ENCODE measurements around the gene FADS3. TPM values are rescaled to one million over a fixed set of nuclear protein-coding genes. Genes with fewer than 3 reads are reported as not detected.

FADS3 gene
- polyA plus RNA-seq, 1 experiment, result 271 TPM

DNA sequence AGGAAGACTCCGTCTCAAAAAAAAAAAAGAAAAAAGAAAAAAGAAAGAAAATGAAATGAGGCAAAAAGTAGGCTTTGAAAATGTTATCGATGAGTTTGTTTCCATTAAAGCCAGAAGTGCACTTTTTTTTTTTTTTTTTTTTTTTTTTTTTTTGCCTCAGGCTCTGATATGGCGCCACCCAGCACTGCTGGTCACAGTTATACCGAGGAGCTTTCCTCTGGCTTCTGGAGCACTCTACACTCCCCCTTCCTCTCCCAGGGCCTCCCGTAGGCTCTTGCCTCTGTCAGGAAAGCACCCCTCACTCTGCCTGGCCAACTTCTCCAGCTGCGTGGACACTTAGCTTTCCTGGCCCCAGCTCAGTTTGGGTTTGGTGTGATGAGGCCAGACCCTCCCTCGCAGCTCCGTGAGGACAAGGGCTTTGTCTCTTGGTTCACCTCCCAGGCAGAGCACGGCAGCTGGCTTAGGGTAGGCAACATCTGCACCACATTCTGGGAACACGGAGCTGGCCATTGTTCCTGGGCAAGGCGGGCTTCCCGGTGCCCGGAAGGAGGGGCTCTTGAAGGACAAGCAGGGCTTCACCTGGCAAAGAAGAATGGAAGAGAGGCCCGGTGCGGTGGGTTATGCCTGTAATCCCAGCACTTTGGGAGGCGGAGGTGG is 46.3 kb downstream of the FADS3 start:
- CTCF ChIA-PET, result interaction anchor here (1.0 to 2.3 kb wide), 2 partner anchors 11 to 237 kb away, joined by 3 to 5 read pairs; no protein-coding TSS in a partner anchor
- TF ChIP-seq, protein P1, sequence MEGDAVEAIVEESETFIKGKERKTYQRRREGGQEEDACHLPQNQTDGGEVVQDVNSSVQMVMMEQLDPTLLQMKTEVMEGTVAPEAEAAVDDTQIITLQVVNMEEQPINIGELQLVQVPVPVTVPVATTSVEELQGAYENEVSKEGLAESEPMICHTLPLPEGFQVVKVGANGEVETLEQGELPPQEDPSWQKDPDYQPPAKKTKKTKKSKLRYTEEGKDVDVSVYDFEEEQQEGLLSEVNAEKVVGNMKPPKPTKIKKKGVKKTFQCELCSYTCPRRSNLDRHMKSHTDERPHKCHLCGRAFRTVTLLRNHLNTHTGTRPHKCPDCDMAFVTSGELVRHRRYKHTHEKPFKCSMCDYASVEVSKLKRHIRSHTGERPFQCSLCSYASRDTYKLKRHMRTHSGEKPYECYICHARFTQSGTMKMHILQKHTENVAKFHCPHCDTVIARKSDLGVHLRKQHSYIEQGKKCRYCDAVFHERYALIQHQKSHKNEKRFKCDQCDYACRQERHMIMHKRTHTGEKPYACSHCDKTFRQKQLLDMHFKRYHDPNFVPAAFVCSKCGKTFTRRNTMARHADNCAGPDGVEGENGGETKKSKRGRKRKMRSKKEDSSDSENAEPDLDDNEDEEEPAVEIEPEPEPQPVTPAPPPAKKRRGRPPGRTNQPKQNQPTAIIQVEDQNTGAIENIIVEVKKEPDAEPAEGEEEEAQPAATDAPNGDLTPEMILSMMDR (IDR thresholded peaks at IDR 0.05; ENCODE audit: insufficient read depth, low read depth, low read length), result no peak
- POLR2A ChIA-PET, result no interaction called here
- no peak for DNase-seq (ENCODE audit: low read depth)
- no peak overlapping the region for H3K4me3 ChIP-seq (ENCODE audit: low read depth, low read length)
- no peaks in the 10 kb centered on the region for H3K27me3 ChIP-seq (ENCODE audit: control insufficient read depth, insufficient read depth, low read length)
- H3K36me3 ChIP-seq (ENCODE audit: control insufficient read depth, insufficient read depth, low read length), result peaks cover 40% of the 10 kb centered on the region

DNA sequence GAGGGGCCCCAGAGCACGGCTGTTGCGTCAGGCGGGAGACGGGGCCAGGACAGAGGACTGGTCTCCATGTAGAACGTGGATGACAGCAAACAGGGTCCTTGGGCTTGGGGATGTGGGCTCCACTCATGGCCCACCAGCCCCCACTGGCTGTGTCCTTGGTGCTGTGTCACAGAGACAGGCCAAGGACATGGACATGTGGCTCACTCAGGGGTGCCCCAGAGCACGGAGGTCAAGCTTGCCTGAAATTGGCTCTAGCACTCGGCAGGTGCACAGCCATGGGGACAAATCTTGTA is 48.9 kb downstream of the FADS3 start:
- peaks cover 30% of the 10 kb centered on the region for H3K36me3 ChIP-seq (ENCODE audit: control insufficient read depth, insufficient read depth, low read length)
- no peak for DNase-seq (ENCODE audit: low read depth)
- H3K4me3 ChIP-seq (ENCODE audit: low read depth, low read length), result no peak overlapping the region
- POLR2A ChIA-PET, result no interaction called here
- H3K27me3 ChIP-seq (ENCODE audit: control insufficient read depth, insufficient read depth, low read length), result no peaks in the 10 kb centered on the region
- TF ChIP-seq, protein P1 (IDR thresholded peaks at IDR 0.05; ENCODE audit: insufficient read depth, low read depth, low read length), result no peak
- CTCF ChIA-PET, result no interaction called here

DNA sequence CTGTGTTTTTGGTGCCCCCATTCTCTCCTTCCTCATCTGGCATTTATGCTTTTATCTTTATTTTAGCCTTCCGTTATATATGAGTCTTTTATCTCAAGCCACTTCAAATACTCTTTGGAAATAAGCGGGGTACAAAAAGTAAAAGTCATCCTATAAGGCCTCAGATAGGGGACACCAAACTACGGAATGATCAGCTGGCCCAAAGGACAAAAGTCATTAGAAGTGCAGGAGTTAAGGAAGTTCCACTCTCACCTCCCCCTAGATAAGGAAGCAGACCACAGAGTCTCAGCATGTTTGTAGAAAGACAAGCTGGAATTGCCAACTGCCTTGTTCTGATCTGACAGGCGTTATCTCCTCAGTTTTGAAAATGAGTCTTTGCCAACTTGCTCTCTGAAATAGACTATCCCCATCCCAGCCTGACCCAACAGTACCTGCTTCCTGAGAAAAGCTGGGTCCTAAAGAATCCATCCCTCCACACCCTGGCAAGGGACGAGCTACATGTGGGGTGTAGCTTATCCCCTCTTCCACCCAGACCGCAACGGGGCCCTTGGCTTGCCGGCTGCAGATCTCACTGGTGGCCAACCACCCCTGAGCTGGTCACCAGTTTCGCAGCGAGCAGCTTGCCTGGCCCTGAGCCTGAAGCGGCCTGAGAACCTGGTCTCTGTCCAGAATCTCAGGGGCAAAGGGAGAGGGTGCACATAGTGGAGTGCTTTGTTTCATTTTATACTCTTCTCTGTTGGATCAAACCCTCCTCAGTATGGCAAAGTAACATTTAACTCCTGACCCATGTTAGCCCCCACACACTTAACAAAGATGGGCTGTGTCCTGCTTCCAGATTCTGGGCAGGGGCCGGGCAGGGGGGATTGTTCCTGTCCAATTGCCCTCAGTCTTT is 49.5 kb downstream of the FADS3 start:
- no peak overlapping the region for H3K4me3 ChIP-seq (ENCODE audit: low read depth, low read length)
- ChIA-PET POLR2A (no interaction called here), CTCF (interaction anchor here (1.1 kb wide), 1 partner anchor 29 kb away, joined by 3 read pairs; no protein-coding TSS in a partner anchor)
- H3K27me3 ChIP-seq (ENCODE audit: control insufficient read depth, insufficient read depth, low read length), result no peaks in the 10 kb centered on the region
- DNase-seq (ENCODE audit: low read depth), result no peak
- TF ChIP-seq, protein P1 (IDR thresholded peaks at IDR 0.05; ENCODE audit: insufficient read depth, low read depth, low read length), result no peak
- peaks cover 31% of the 10 kb centered on the region for H3K36me3 ChIP-seq (ENCODE audit: control insufficient read depth, insufficient read depth, low read length)

DNA sequence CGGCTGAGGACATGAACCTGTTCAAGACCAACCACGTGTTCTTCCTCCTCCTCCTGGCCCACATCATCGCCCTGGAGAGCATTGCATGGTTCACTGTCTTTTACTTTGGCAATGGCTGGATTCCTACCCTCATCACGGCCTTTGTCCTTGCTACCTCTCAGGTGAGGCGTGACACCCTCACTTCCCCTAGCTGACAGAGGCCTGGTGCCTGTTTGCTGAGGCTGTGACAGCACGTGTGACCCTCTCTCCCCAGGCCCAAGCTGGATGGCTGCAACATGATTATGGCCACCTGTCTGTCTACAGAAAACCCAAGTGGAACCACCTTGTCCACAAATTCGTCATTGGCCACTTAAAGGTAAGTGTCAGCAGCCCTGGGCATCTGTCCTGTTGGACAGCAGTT is 51.0 kb downstream of the FADS3 start:
- TF ChIP-seq, protein P1 (IDR thresholded peaks at IDR 0.05; ENCODE audit: insufficient read depth, low read depth, low read length), result no peak
- ChIA-PET POLR2A (no interaction called here), CTCF (interaction anchor here (0.8 to 0.9 kb wide), 2 partner anchors 13 to 44 kb away, joined by 3 read pairs; no protein-coding TSS in a partner anchor)
- no peak for DNase-seq (ENCODE audit: low read depth)
- H3K4me3 ChIP-seq (ENCODE audit: low read depth, low read length), result no peak overlapping the region
- H3K36me3 ChIP-seq (ENCODE audit: control insufficient read depth, insufficient read depth, low read length), result peaks cover 29% of the 10 kb centered on the region
- H3K27me3 ChIP-seq (ENCODE audit: control insufficient read depth, insufficient read depth, low read length), result no peaks in the 10 kb centered on the region

DNA sequence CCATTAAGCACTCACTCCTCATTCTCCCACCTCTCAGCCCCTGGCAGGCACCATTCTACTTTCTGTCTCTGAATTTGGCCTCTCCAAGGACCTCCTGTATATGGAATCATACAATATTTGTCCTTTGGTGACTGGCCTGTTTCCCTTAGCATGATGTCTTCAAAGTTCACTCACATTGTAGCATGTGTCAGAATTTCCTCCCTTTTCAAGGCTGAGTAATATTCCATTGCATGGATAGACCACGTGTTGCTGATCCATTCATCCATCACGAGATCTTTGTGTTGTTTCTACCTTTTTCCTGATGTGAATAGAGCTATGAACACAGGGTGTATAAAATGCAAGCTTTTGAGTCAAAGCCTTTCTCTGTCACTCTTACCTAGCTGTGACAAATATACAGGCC is 51.6 kb downstream of the FADS3 start:
- POLR2A ChIA-PET, result no interaction called here
- no peak overlapping the region for H3K4me3 ChIP-seq (ENCODE audit: low read depth, low read length)
- DNase-seq (ENCODE audit: low read depth), result no peak
- CTCF ChIA-PET, result interaction anchor here (0.8 kb wide), 1 partner anchor 43 kb away, joined by 3 read pairs; no protein-coding TSS in a partner anchor
- H3K27me3 ChIP-seq (ENCODE audit: control insufficient read depth, insufficient read depth, low read length), result no peaks in the 10 kb centered on the region
- TF ChIP-seq, protein P1 (IDR thresholded peaks at IDR 0.05; ENCODE audit: insufficient read depth, low read depth, low read length), result no peak
- H3K36me3 ChIP-seq (ENCODE audit: control insufficient read depth, insufficient read depth, low read length), result peaks cover 25% of the 10 kb centered on the region
